Measurements from ENCODE around the gene C6orf47. TPM values are rescaled to one million over a fixed set of nuclear protein-coding genes. Genes with fewer than 3 reads are reported as not detected.
A peak's percentile ranks its signal among the peaks of the same experiment; 100 is the strongest.

The C6orf47 gene
- total and polyA plus RNA-seq, 2 of the 13 experiments (the other 11 are each of a cell fraction or from before 2014, with no cell fraction given) = 1.7 to 18.1 TPM

- TF ChIP-seq HMGXB4 (CRISPR knock-in tag; IDR thresholded peaks at IDR 0.05; ENCODE audit: borderline replicate concordance in 1 of 2, low read depth in 1 of 2) (0 out of 4 replicates have a peak, but pooled peaks of 1 of the 2 experiments have one; percentile 12), ZNF576 (CRISPR knock-in tag; IDR thresholded peaks at IDR 0.05) (peak; percentile 26; the same call in 1 of the 2 replicates), ZNF232 (CRISPR knock-in tag; IDR thresholded peaks at IDR 0.05; ENCODE audit: borderline replicate concordance) (0 out of 2 replicates have a peak, but pooled peaks have one; percentile 33), ZNF326 (CRISPR knock-in tag; IDR thresholded peaks at IDR 0.05; ENCODE audit: borderline replicate concordance) (0 out of 2 replicates have a peak, but pooled peaks have one; percentile 37), ZNF639 (CRISPR knock-in tag; conservative IDR thresholded peaks at IDR 0.05) (no peak), ZNF615 (CRISPR knock-in tag; IDR thresholded peaks at IDR 0.05; ENCODE audit: borderline replicate concordance) (0 out of 2 replicates have a peak, but pooled peaks have one; percentile 4), HOXA9 (CRISPR knock-in tag; IDR thresholded peaks at IDR 0.05; ENCODE audit: borderline replicate concordance) (peak; percentile 16; the same call in 1 of the 2 replicates), PLSCR1 (CRISPR knock-in tag; IDR thresholded peaks at IDR 0.05; ENCODE audit: borderline replicate concordance) (no peak), ZNF883 (CRISPR knock-in tag; IDR thresholded peaks at IDR 0.05; ENCODE audit: not compliant biosample characterization) (no peak), SAP130 (CRISPR knock-in tag; IDR thresholded peaks at IDR 0.05; ENCODE audit: low read depth) (peak; percentile 61; the same call in 1 of the 2 replicates), DBP (CRISPR knock-in tag; IDR thresholded peaks at IDR 0.05; ENCODE audit: not compliant biosample characterization) (no peak), RELA (CRISPR knock-in tag; IDR thresholded peaks at IDR 0.05) (0 out of 2 replicates have a peak, but pooled peaks have one; percentile 16), TSC22D2 (CRISPR knock-in tag; IDR thresholded peaks at IDR 0.05; ENCODE audit: borderline replicate concordance) (0 out of 2 replicates have a peak, but pooled peaks have one; percentile 11), ZNF678 (CRISPR knock-in tag; IDR thresholded peaks at IDR 0.05) (0 out of 2 replicates have a peak, but pooled peaks have one; percentile 57), NONO (IDR thresholded peaks at IDR 0.05) (no peak), NONO (CRISPR knock-in tag; conservative IDR thresholded peaks at IDR 0.05) (0 out of 2 replicates have a peak, but pooled peaks have one; percentile 4), ZNF737 (CRISPR knock-in tag; IDR thresholded peaks at IDR 0.05; ENCODE audit: borderline replicate concordance) (0 out of 2 replicates have a peak, but pooled peaks have one; percentile 58), BATF2 (CRISPR knock-in tag; IDR thresholded peaks at IDR 0.05) (0 out of 2 replicates have a peak, but pooled peaks have one; percentile 53), ZNF691 (CRISPR knock-in tag; IDR thresholded peaks at IDR 0.05; ENCODE audit: borderline replicate concordance, low read depth) (0 out of 2 replicates have a peak, but pooled peaks have one; percentile 2), ZNF558 (CRISPR knock-in tag; IDR thresholded peaks at IDR 0.05; ENCODE audit: borderline replicate concordance) (0 out of 2 replicates have a peak, but pooled peaks have one; percentile 62)
Observed at GRCh38 chr6:31659649-31660380, 763 bp downstream of the C6orf47 start (continued).

Data from HepG2 (cell line).